Measurements from ENCODE around the gene KCNIP4. TPM values are rescaled to one million over a fixed set of nuclear protein-coding genes. Genes with fewer than 3 reads are reported as not detected.

Gene KCNIP4
- total and polyA plus RNA-seq, 2 experiments from 2014 or later = 0.14 to 0.63 TPM

DNA sequence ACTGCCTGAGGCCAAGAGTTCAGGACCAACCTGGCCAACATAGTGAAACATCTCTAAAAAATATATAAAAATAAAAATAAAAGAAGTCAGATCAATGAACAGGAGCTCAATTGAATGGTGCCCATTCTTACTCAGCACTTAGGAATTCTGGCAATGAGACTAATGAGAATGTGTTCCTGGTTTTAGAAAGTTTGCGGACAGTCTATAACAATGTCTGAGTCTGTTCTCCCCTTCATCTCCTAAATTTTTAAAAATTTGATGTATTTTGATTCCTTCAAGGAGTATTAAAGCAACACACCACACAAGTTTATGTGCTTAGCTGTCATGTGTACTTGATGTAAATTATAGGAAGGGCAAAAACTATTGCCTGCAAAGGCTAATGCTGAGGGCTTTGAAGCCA, 30.6 kb upstream of the KCNIP4 start:
- no peak for ATAC-seq
- Histone ChIP-seq H3K4me3 (no peak overlapping the region), H3K27me3 (ENCODE audit: insufficient read depth) (no peaks in the 10 kb centered on the region), H3K4me1 (ENCODE audit: insufficient read depth) (no peaks in the 10 kb centered on the region), H4K20me1 (replicated peaks; ENCODE audit: insufficient read depth) (no peaks in the 10 kb centered on the region), H2AFZ (no peak overlapping the region), H3K36me3 (ENCODE audit: insufficient read depth) (no peaks in the 10 kb centered on the region), H3K9me2 (ENCODE audit: insufficient read depth) (peaks cover 11% of the 10 kb centered on the region; the same call in 1 of the 2 replicates), H3K27ac (ENCODE audit: low read depth) (no peak overlapping the region), H3K79me2 (replicated peaks; ENCODE audit: insufficient read depth) (no peaks in the 10 kb centered on the region), H3F3A (replicated peaks; ENCODE audit: low read depth) (no peaks in the 10 kb centered on the region), H3K4me2 (no peak overlapping the region)
- no peak for DNase-seq (ENCODE audit: low spot score)
- Mint-ChIP-seq H3K9me3 (peaks cover 14% of the 10 kb centered on the region; the same call in 2 of the 3 replicates), H3K27me3 (ENCODE audit: insufficient read depth, low read depth, poor library complexity) (peaks cover 3% of the 10 kb centered on the region), H3K4me1 (peaks cover 7% of the 10 kb centered on the region; the same call in 2 of the 3 replicates), H3K4me3 (no peak overlapping the region), H3K36me3 (ENCODE audit: low read depth) (peaks cover 12% of the 10 kb centered on the region), H3K27ac (no peak overlapping the region)
- no peak for TF ChIP-seq ZNF114 (CRISPR knock-in tag; IDR thresholded peaks at IDR 0.05)
- no peak for TF ChIP-seq CREB1 (CRISPR knock-in tag; IDR thresholded peaks at IDR 0.05; ENCODE audit: low read depth)
- TF ChIP-seq, protein P1, sequence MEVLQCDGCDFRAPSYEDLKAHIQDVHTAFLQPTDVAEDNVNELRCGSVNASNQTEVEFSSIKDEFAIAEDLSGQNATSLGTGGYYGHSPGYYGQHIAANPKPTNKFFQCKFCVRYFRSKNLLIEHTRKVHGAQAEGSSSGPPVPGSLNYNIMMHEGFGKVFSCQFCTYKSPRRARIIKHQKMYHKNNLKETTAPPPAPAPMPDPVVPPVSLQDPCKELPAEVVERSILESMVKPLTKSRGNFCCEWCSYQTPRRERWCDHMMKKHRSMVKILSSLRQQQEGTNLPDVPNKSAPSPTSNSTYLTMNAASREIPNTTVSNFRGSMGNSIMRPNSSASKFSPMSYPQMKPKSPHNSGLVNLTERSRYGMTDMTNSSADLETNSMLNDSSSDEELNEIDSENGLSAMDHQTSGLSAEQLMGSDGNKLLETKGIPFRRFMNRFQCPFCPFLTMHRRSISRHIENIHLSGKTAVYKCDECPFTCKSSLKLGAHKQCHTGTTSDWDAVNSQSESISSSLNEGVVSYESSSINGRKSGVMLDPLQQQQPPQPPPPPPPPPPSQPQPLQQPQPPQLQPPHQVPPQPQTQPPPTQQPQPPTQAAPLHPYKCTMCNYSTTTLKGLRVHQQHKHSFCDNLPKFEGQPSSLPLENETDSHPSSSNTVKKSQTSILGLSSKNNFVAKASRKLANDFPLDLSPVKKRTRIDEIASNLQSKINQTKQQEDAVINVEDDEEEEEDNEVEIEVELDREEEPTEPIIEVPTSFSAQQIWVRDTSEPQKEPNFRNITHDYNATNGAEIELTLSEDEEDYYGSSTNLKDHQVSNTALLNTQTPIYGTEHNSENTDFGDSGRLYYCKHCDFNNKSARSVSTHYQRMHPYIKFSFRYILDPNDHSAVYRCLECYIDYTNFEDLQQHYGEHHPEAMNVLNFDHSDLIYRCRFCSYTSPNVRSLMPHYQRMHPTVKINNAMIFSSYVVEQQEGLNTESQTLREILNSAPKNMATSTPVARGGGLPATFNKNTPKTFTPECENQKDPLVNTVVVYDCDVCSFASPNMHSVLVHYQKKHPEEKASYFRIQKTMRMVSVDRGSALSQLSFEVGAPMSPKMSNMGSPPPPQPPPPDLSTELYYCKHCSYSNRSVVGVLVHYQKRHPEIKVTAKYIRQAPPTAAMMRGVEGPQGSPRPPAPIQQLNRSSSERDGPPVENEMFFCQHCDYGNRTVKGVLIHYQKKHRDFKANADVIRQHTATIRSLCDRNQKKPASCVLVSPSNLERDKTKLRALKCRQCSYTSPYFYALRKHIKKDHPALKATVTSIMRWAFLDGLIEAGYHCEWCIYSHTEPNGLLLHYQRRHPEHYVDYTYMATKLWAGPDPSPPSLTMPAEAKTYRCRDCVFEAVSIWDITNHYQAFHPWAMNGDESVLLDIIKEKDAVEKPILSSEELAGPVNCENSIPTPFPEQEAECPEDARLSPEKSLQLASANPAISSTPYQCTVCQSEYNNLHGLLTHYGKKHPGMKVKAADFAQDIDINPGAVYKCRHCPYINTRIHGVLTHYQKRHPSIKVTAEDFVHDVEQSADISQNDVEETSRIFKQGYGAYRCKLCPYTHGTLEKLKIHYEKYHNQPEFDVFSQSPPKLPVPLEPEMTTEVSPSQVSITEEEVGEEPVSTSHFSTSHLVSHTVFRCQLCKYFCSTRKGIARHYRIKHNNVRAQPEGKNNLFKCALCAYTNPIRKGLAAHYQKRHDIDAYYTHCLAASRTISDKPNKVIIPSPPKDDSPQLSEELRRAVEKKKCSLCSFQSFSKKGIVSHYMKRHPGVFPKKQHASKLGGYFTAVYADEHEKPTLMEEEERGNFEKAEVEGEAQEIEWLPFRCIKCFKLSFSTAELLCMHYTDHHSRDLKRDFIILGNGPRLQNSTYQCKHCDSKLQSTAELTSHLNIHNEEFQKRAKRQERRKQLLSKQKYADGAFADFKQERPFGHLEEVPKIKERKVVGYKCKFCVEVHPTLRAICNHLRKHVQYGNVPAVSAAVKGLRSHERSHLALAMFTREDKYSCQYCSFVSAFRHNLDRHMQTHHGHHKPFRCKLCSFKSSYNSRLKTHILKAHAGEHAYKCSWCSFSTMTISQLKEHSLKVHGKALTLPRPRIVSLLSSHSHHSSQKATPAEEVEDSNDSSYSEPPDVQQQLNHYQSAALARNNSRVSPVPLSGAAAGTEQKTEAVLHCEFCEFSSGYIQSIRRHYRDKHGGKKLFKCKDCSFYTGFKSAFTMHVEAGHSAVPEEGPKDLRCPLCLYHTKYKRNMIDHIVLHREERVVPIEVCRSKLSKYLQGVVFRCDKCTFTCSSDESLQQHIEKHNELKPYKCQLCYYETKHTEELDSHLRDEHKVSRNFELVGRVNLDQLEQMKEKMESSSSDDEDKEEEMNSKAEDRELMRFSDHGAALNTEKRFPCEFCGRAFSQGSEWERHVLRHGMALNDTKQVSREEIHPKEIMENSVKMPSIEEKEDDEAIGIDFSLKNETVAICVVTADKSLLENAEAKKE (CRISPR knock-in tag; IDR thresholded peaks at IDR 0.05) = no peak
- TF ChIP-seq POLR2AphosphoS5 (IDR thresholded peaks at IDR 0.05; ENCODE audit: low read depth) = no peak

DNA sequence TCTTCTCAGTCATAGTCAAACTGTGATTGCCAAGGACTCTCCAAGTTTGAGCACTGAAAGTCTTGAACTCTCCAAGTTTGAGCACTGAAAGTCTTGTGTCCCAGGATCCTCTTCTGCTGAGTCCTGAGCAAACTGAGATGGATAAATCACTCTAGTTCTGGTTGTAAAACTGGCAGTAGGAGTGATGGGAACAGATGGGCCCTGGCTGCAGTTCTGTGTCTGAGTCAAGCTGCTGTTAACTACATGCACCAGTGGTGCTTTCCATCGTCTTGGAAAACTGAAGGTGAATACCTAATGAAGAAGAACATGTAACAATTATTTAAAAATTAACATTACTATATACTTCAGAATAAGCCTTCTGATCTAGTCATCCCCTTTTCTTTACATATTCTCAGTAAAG, 27.6 kb upstream of the KCNIP4 start:
- DNase-seq (ENCODE audit: low spot score) = no peak
- Histone ChIP-seq H3K79me2 (replicated peaks; ENCODE audit: insufficient read depth) (no peaks in the 10 kb centered on the region), H4K20me1 (replicated peaks; ENCODE audit: insufficient read depth) (no peaks in the 10 kb centered on the region), H3K4me1 (ENCODE audit: insufficient read depth) (peaks cover 7% of the 10 kb centered on the region), H3K27ac (ENCODE audit: low read depth) (no peak overlapping the region), H3K36me3 (ENCODE audit: insufficient read depth) (no peaks in the 10 kb centered on the region), H3K4me3 (no peak overlapping the region), H3K27me3 (ENCODE audit: insufficient read depth) (no peaks in the 10 kb centered on the region), H3K9me2 (ENCODE audit: insufficient read depth) (peaks cover 11% of the 10 kb centered on the region; the same call in 1 of the 2 replicates), H3F3A (replicated peaks; ENCODE audit: low read depth) (no peaks in the 10 kb centered on the region), H2AFZ (no peak overlapping the region), H3K4me2 (no peak overlapping the region)
- Mint-ChIP-seq H3K27ac (no peak overlapping the region), H3K27me3 (ENCODE audit: insufficient read depth, low read depth, poor library complexity) (peaks cover 3% of the 10 kb centered on the region), H3K9me3 (peaks cover 14% of the 10 kb centered on the region; the same call in 2 of the 3 replicates), H3K4me1 (peaks cover 13% of the 10 kb centered on the region; the same call in 2 of the 3 replicates), H3K36me3 (ENCODE audit: low read depth) (peaks cover 12% of the 10 kb centered on the region), H3K4me3 (no peak overlapping the region)
- no peak for ATAC-seq
- TF ChIP-seq, protein P2, sequence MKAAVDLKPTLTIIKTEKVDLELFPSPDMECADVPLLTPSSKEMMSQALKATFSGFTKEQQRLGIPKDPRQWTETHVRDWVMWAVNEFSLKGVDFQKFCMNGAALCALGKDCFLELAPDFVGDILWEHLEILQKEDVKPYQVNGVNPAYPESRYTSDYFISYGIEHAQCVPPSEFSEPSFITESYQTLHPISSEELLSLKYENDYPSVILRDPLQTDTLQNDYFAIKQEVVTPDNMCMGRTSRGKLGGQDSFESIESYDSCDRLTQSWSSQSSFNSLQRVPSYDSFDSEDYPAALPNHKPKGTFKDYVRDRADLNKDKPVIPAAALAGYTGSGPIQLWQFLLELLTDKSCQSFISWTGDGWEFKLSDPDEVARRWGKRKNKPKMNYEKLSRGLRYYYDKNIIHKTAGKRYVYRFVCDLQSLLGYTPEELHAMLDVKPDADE (IDR thresholded peaks at IDR 0.05) = no peak
- TF ChIP-seq POLR2AphosphoS5 (IDR thresholded peaks at IDR 0.05; ENCODE audit: low read depth) = no peak
- no peak for TF ChIP-seq CREB1 (CRISPR knock-in tag; IDR thresholded peaks at IDR 0.05; ENCODE audit: low read depth)
- TF ChIP-seq STAT1 (IDR thresholded peaks at IDR 0.05; ENCODE audit: unreplicated experiment) = no peak
- no peak for TF ChIP-seq EZH2phosphoT487 (IDR thresholded peaks at IDR 0.05; ENCODE audit: unreplicated experiment)
- TF ChIP-seq, protein P3, sequence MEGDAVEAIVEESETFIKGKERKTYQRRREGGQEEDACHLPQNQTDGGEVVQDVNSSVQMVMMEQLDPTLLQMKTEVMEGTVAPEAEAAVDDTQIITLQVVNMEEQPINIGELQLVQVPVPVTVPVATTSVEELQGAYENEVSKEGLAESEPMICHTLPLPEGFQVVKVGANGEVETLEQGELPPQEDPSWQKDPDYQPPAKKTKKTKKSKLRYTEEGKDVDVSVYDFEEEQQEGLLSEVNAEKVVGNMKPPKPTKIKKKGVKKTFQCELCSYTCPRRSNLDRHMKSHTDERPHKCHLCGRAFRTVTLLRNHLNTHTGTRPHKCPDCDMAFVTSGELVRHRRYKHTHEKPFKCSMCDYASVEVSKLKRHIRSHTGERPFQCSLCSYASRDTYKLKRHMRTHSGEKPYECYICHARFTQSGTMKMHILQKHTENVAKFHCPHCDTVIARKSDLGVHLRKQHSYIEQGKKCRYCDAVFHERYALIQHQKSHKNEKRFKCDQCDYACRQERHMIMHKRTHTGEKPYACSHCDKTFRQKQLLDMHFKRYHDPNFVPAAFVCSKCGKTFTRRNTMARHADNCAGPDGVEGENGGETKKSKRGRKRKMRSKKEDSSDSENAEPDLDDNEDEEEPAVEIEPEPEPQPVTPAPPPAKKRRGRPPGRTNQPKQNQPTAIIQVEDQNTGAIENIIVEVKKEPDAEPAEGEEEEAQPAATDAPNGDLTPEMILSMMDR (conservative IDR thresholded peaks at IDR 0.05; ENCODE audit: low read depth in 2 of 2) = no peak
- TF ChIP-seq NANOG (IDR thresholded peaks at IDR 0.05; ENCODE audit: borderline replicate concordance) = no peak
- TF ChIP-seq ZNF114 (CRISPR knock-in tag; IDR thresholded peaks at IDR 0.05) = no peak
- TF ChIP-seq EZH2 (IDR thresholded peaks at IDR 0.05; ENCODE audit: low read depth, unreplicated experiment) = no peak
